OCI-LY1 (cell line): Measurements from ENCODE around the gene PCDHGB6.

Source experiments
- H2AFZ ChIP-seq: fragments of 200-600 bp; sonication (generic), shearing (Covaris generic); 2 replicates; pipeline ENCODE4 v1.6.0; 2014; ENCODE audit warnings: antibody characterized with exemption, mild to moderate bottlenecking, low read length
- H3F3A ChIP-seq: fragments of 200-600 bp; sonication (generic), shearing (Covaris generic); 2 replicates; pipeline ENCODE4 v1.6.0; 2014; ENCODE audit warnings: mild to moderate bottlenecking, antibody characterized with exemption, low read length, moderate library complexity; ENCODE audit not compliant: insufficient read depth
- H3K27ac ChIP-seq: fragments of 200-600 bp; sonication (generic); 2 replicates; pipeline ENCODE4 v1.5.1; 2014; ENCODE audit warnings: low read length, mixed run types, mild to moderate bottlenecking, low read depth; ENCODE audit not compliant: poor library complexity, severe bottlenecking
- H3K27me3 ChIP-seq: fragments of 200-600 bp; sonication (generic); 2 replicates; pipeline ENCODE4 v1.6.0; 2014; ENCODE audit warnings: antibody characterized with exemption, mild to moderate bottlenecking, low read length, moderate library complexity; ENCODE audit not compliant: insufficient read depth
- H3K36me3 ChIP-seq: fragments of 200-600 bp; sonication (generic); 2 replicates; pipeline ENCODE4 v1.6.1; 2014; ENCODE audit warnings: mild to moderate bottlenecking, antibody characterized with exemption, low read length, moderate library complexity, mixed read lengths; ENCODE audit not compliant: insufficient read depth
- H3K4me1 ChIP-seq: fragments of 200-600 bp; sonication (generic); 2 replicates; pipeline ENCODE4 v1.5.1; 2014; ENCODE audit warnings: mild to moderate bottlenecking, low read length, moderate library complexity; ENCODE audit not compliant: insufficient read depth, severe bottlenecking
- H3K4me2 ChIP-seq: fragments of 200-600 bp; sonication (generic), shearing (Covaris generic); 2 replicates; pipeline ENCODE4 v1.6.1; 2014; ENCODE audit warnings: low read length
- H3K4me3 ChIP-seq: fragments of 200-600 bp; sonication (generic); 2 replicates; pipeline ENCODE4 v1.5.1; 2014; ENCODE audit warnings: low read length, low read depth, mild to moderate bottlenecking, mixed read lengths; ENCODE audit not compliant: poor library complexity, severe bottlenecking
- H3K79me2 ChIP-seq: fragments of 200-600 bp; shearing (Covaris generic); 2 replicates; pipeline ENCODE4 v1.6.1; 2016; ENCODE audit warnings: mixed run types, low read length, mixed read lengths; ENCODE audit not compliant: insufficient read depth
- H3K9ac ChIP-seq: fragments of 200-600 bp; sonication (generic), shearing (Covaris generic); 2 replicates; pipeline ENCODE4 v1.6.1; 2014; ENCODE audit warnings: mild to moderate bottlenecking, low read length, mixed read lengths
- H3K9me2 ChIP-seq: fragments of 200-600 bp; sonication (generic), shearing (Covaris generic); 2 replicates; pipeline ENCODE4 v1.6.1; 2014; ENCODE audit warnings: low read depth, mild to moderate bottlenecking, low read length, mixed read lengths
- H3K9me3 ChIP-seq: fragments of 200-600 bp; shearing (Covaris generic); 2 replicates; pipeline ENCODE4 v1.6.1; 2014; ENCODE audit warnings: low read length, mixed read lengths
- H4K20me1 ChIP-seq: fragments of 200-600 bp; sonication (generic), shearing (Covaris generic); 2 replicates; pipeline ENCODE4 v1.6.0; 2016; ENCODE audit warnings: mild to moderate bottlenecking, low read length; ENCODE audit not compliant: insufficient read depth
- EZH2 ChIP-seq: fragments of 200-600 bp; sonication (generic), shearing (Covaris generic); IDR thresholded peaks from 2 replicates; pipeline ENCODE4 v1.8.0; 2017; ENCODE audit warnings: borderline replicate concordance, mixed run types, mild to moderate bottlenecking, antibody characterized with exemption, low read length, moderate library complexity, mixed read lengths
- TF ChIP-seq, protein P1 (sequence below): fragments of 200-600 bp; sonication (generic), shearing (Covaris generic); IDR thresholded peaks from 2 replicates; pipeline ENCODE4 v1.5.1; 2017; ENCODE audit warnings: mild to moderate bottlenecking, antibody characterized with exemption, low read length, moderate library complexity, mixed read lengths

The PCDHGB6 gene

DNA sequence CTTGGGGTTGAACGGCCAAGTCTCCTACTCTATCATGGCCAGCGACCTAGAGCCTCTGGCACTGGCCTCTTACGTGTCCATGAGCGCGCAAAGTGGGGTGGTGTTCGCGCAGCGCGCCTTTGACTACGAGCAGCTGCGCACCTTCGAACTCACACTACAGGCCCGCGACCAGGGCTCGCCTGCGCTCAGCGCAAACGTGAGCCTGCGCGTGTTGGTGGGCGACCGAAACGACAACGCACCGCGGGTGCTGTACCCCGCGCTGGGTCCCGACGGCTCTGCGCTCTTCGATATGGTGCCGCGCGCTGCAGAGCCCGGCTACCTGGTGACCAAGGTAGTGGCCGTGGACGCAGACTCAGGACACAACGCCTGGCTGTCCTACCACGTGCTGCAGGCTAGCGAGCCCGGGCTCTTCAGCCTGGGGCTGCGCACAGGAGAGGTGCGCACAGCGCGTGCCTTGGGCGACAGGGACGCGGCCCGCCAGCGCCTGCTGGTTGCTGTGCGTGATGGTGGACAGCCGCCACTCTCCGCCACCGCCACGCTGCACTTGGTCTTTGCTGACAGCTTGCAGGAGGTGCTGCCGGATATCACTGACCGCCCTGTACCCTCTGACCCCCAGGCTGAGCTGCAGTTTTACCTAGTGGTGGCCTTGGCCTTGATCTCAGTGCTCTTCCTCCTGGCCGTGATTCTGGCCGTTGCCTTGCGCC is 8.1 kb upstream of the PCDHGB6 start:
- peaks cover 5% of the 10 kb centered on the region; the same call in 1 of the 2 replicates for H3K9me3 ChIP-seq
- H3F3A ChIP-seq: no peaks in the 10 kb centered on the region
- TF ChIP-seq, protein P1, sequence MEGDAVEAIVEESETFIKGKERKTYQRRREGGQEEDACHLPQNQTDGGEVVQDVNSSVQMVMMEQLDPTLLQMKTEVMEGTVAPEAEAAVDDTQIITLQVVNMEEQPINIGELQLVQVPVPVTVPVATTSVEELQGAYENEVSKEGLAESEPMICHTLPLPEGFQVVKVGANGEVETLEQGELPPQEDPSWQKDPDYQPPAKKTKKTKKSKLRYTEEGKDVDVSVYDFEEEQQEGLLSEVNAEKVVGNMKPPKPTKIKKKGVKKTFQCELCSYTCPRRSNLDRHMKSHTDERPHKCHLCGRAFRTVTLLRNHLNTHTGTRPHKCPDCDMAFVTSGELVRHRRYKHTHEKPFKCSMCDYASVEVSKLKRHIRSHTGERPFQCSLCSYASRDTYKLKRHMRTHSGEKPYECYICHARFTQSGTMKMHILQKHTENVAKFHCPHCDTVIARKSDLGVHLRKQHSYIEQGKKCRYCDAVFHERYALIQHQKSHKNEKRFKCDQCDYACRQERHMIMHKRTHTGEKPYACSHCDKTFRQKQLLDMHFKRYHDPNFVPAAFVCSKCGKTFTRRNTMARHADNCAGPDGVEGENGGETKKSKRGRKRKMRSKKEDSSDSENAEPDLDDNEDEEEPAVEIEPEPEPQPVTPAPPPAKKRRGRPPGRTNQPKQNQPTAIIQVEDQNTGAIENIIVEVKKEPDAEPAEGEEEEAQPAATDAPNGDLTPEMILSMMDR: no peak
- TF ChIP-seq EZH2: no peak
- no peaks in the 10 kb centered on the region for H3K4me1 ChIP-seq
- H3K79me2 ChIP-seq: no peaks in the 10 kb centered on the region
- H4K20me1 ChIP-seq: no peaks in the 10 kb centered on the region
- H3K36me3 ChIP-seq: no peaks in the 10 kb centered on the region
- no peaks in the 10 kb centered on the region for H3K9me2 ChIP-seq
- H3K27me3 ChIP-seq: no peaks in the 10 kb centered on the region
- H3K4me3 ChIP-seq: no peak overlapping the region
- H3K27ac ChIP-seq: no peak overlapping the region
- H2AFZ ChIP-seq: no peak overlapping the region
- H3K4me2 ChIP-seq: no peak overlapping the region
- no peak overlapping the region for H3K9ac ChIP-seq

DNA sequence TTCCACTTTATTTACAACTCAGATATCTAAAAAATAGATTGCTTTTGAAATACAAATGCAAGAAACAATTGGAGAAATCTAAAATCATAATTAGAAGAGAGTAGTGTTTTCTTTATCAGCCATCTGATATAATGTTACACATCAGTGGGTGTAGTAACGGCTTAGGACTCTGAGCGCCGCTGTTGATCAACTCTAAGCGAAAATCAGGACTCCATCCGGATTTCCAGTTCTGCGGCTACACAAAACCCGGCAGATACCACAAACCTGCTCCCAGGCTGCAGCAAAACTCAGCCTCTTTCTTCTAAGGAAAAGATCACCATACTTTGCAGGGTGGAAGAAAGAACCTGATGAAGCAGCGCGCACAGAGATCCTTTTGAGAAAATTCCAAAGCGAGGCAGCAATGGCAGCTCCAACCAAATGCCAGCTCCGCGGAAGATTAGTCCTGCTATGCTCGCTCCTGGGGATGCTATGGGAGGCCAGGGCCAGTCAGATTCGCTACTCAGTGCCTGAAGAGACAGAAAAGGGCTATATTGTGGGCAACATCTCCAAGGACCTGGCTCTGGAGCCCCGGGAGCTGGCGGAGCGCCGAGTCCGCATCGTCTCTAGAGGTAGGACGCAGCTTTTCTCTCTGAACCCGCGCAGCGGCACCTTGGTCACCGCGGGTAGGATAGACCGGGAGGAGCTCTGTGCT is 5.1 kb upstream of the PCDHGB6 start, which contains the start of gene PCDHGA9:
Gene PCDHGA9, plus strand, starts transcription at position 226 of the 691 bp plus-strand sequence. Its CDS starts 175 bp downstream, at position 401.
- Histone ChIP-seq H3K27me3 (no peaks in the 10 kb centered on the region), H3K9me3 (peaks cover 5% of the 10 kb centered on the region; the same call in 1 of the 2 replicates), H3K79me2 (no peaks in the 10 kb centered on the region), H3K9me2 (no peaks in the 10 kb centered on the region), H3F3A (no peaks in the 10 kb centered on the region), H3K4me2 (no peak within 1 kb of the TSS), H3K9ac (no peak within 1 kb of the TSS), H3K4me3 (no peak within 1 kb of the TSS), H3K36me3 (no peaks in the 10 kb centered on the region), H4K20me1 (no peaks in the 10 kb centered on the region), H3K4me1 (no peaks in the 10 kb centered on the region), H2AFZ (no peak within 1 kb of the TSS), H3K27ac (no peak within 1 kb of the TSS)
- TF ChIP-seq, protein P1: no peak
- no peak for TF ChIP-seq EZH2

DNA sequence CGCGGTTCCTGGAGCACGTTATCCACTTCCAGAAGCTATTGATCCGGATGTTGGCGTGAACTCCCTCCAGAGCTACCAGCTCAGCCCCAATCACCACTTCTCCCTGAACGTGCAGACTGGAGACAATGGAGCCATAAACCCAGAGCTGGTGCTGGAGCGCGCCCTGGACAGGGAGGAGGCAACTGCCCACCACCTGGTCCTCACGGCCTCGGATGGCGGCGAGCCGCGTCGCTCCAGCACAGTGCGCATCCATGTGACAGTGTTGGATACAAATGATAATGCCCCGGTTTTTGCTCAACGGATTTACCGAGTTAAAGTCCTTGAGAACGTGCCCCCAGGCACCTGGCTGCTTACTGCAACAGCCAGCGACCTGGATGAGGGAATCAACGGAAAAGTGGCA is 4.4 kb upstream of the PCDHGB6 start:
- Histone ChIP-seq H3K4me1 (no peaks in the 10 kb centered on the region), H3K27me3 (no peaks in the 10 kb centered on the region), H3K9ac (no peak overlapping the region), H3K9me2 (no peaks in the 10 kb centered on the region), H4K20me1 (no peaks in the 10 kb centered on the region), H3K4me3 (no peak overlapping the region), H3K27ac (no peak overlapping the region), H3K4me2 (no peak overlapping the region), H3K36me3 (no peaks in the 10 kb centered on the region), H3K79me2 (no peaks in the 10 kb centered on the region), H2AFZ (no peak overlapping the region), H3F3A (no peaks in the 10 kb centered on the region), H3K9me3 (peaks cover 5% of the 10 kb centered on the region; the same call in 1 of the 2 replicates)
- TF ChIP-seq, protein P1: no peak
- TF ChIP-seq EZH2: no peak
